ENCODE measurements around the gene OR5K2. TPM values are rescaled to one million over a fixed set of nuclear protein-coding genes. Genes with fewer than 3 reads are reported as not detected.

The OR5K2 gene
- total RNA-seq (not detected), polyA plus RNA-seq (not detected)

- 80% methylated on average over 2 of the region's 2 CpGs for WGBS
- Histone ChIP-seq H3K27ac (ENCODE audit: low read depth) (no peak within 1 kb of the TSS), H3K36me3 (ENCODE audit: insufficient read depth) (no peaks in the 10 kb centered on the region), H3K4me3 (ENCODE audit: low read depth, low read length) (no peak within 1 kb of the TSS), H3K4me1 (ENCODE audit: insufficient read depth) (no peaks in the 10 kb centered on the region)
- DNase-seq (ENCODE audit: extremely low spot score), result no peak
Observed at GRCh38 chr3:98497381-98497780, at the start of gene OR5K2. Gene OR5K2, plus strand, starts transcription at chr3:98497681. Its CDS starts 0 bp downstream, at chr3:98497681.

GRCh38 chr3:98449606-98450193 is 47.8 kb upstream of the OR5K2 start:
- 81% methylated on average over 7 of the region's 7 CpGs for WGBS
- H3K36me3 ChIP-seq (ENCODE audit: insufficient read depth), result no peaks in the 10 kb centered on the region
- DNase-seq (ENCODE audit: extremely low spot score), result no peak

GRCh38 chr3:98450372-98450771 is 47.1 kb upstream of the OR5K2 start:
- Histone ChIP-seq H3K27ac (ENCODE audit: low read depth) (no peak overlapping the region), H3K4me3 (ENCODE audit: low read depth, low read length) (no peak overlapping the region), H3K4me1 (ENCODE audit: insufficient read depth) (no peaks in the 10 kb centered on the region), H3K36me3 (ENCODE audit: insufficient read depth) (no peaks in the 10 kb centered on the region)
- WGBS, result 79% methylated on average over 4 of the region's 4 CpGs
- DNase-seq (ENCODE audit: extremely low spot score), result no peak

More at GRCh38 chr3:98449606-98450193, 47.8 kb upstream of the OR5K2 start:
- no peak overlapping the region for H3K4me3 ChIP-seq (ENCODE audit: low read depth, low read length)
- no peaks in the 10 kb centered on the region for H3K4me1 ChIP-seq (ENCODE audit: insufficient read depth)
- H3K27ac ChIP-seq (ENCODE audit: low read depth), result no peak overlapping the region

GRCh38 chr3:98453827-98454226 is 43.7 kb upstream of the OR5K2 start:
- no peak overlapping the region for H3K4me3 ChIP-seq (ENCODE audit: low read depth, low read length)
- DNase-seq (ENCODE audit: extremely low spot score), result no peak

GRCh38 chr3:98454929-98455328 is 42.6 kb upstream of the OR5K2 start:
- no peak overlapping the region for H3K27ac ChIP-seq (ENCODE audit: low read depth)
- 95% methylated on average over 1 of the region's 1 CpG for WGBS
- no peak overlapping the region for H3K4me3 ChIP-seq (ENCODE audit: low read depth, low read length)
- DNase-seq (ENCODE audit: extremely low spot score), result no peak
- H3K36me3 ChIP-seq (ENCODE audit: insufficient read depth), result no peaks in the 10 kb centered on the region
- no peaks in the 10 kb centered on the region for H3K4me1 ChIP-seq (ENCODE audit: insufficient read depth)

More at GRCh38 chr3:98453827-98454226, 43.7 kb upstream of the OR5K2 start:
- Histone ChIP-seq H3K36me3 (ENCODE audit: insufficient read depth) (no peaks in the 10 kb centered on the region), H3K27ac (ENCODE audit: low read depth) (no peak overlapping the region), H3K4me1 (ENCODE audit: insufficient read depth) (no peaks in the 10 kb centered on the region)

GRCh38 chr3:98457543-98457942 is 39.9 kb upstream of the OR5K2 start:
- no peaks in the 10 kb centered on the region for H3K4me1 ChIP-seq (ENCODE audit: insufficient read depth)
- WGBS, result 85% methylated on average over 2 of the region's 2 CpGs
- no peaks in the 10 kb centered on the region for H3K36me3 ChIP-seq (ENCODE audit: insufficient read depth)
- H3K4me3 ChIP-seq (ENCODE audit: low read depth, low read length), result no peak overlapping the region
- no peak overlapping the region for H3K27ac ChIP-seq (ENCODE audit: low read depth)
- DNase-seq (ENCODE audit: extremely low spot score), result no peak

- Histone ChIP-seq H3K36me3 (ENCODE audit: insufficient read depth) (no peaks in the 10 kb centered on the region), H3K4me3 (ENCODE audit: low read depth, low read length) (no peak overlapping the region), H3K27ac (ENCODE audit: low read depth) (no peak overlapping the region), H3K4me1 (ENCODE audit: insufficient read depth) (no peaks in the 10 kb centered on the region)
- DNase-seq (ENCODE audit: extremely low spot score), result no peak
Observed at GRCh38 chr3:98460220-98460619, 37.3 kb upstream of the OR5K2 start.

- Histone ChIP-seq H3K4me3 (ENCODE audit: low read depth, low read length) (no peak within 1 kb of the TSS), H3K36me3 (ENCODE audit: insufficient read depth) (no peaks in the 10 kb centered on the region), H3K27ac (ENCODE audit: low read depth) (no peak within 1 kb of the TSS), H3K4me1 (ENCODE audit: insufficient read depth) (no peaks in the 10 kb centered on the region)
- DNase-seq (ENCODE audit: extremely low spot score), result no peak
- WGBS, result 74% methylated on average over 1 of the region's 1 CpG
Observed at GRCh38 chr3:98462901-98463300, 34.6 kb upstream of the OR5K2 start, which contains the start of gene OR5K1. Gene OR5K1, plus strand, starts transcription at chr3:98463201. Its CDS starts 6,376 bp downstream, at chr3:98469577.

GRCh38 chr3:98482717-98483482 is 14.6 kb upstream of the OR5K2 start:
- Histone ChIP-seq H3K36me3 (ENCODE audit: insufficient read depth) (no peaks in the 10 kb centered on the region), H3K4me3 (ENCODE audit: low read depth, low read length) (no peak overlapping the region), H3K27ac (ENCODE audit: low read depth) (no peak overlapping the region), H3K4me1 (ENCODE audit: insufficient read depth) (no peaks in the 10 kb centered on the region)
- WGBS, result 39% methylated on average over 3 of the region's 3 CpGs
- no peak for DNase-seq (ENCODE audit: extremely low spot score)

- no peaks in the 10 kb centered on the region for H3K36me3 ChIP-seq (ENCODE audit: insufficient read depth)
- H3K27ac ChIP-seq (ENCODE audit: low read depth), result no peak overlapping the region
- no peaks in the 10 kb centered on the region for H3K4me1 ChIP-seq (ENCODE audit: insufficient read depth)
- H3K4me3 ChIP-seq (ENCODE audit: low read depth, low read length), result no peak overlapping the region
- DNase-seq (ENCODE audit: extremely low spot score), result no peak
- WGBS, result 75% methylated on average over 3 of the region's 3 CpGs
Observed at GRCh38 chr3:98483626-98484025, 13.9 kb upstream of the OR5K2 start.

- no peaks in the 10 kb centered on the region for H3K4me1 ChIP-seq (ENCODE audit: insufficient read depth)
- H3K36me3 ChIP-seq (ENCODE audit: insufficient read depth), result no peaks in the 10 kb centered on the region
- WGBS, result 71% methylated on average over 4 of the region's 4 CpGs
- no peak overlapping the region for H3K27ac ChIP-seq (ENCODE audit: low read depth)
- DNase-seq (ENCODE audit: extremely low spot score), result no peak
- H3K4me3 ChIP-seq (ENCODE audit: low read depth, low read length), result no peak overlapping the region
Observed at GRCh38 chr3:98500019-98500418, 2.5 kb downstream of the OR5K2 start.

- DNase-seq (ENCODE audit: extremely low spot score), result no peak
- Histone ChIP-seq H3K27ac (ENCODE audit: low read depth) (no peak overlapping the region), H3K36me3 (ENCODE audit: insufficient read depth) (no peaks in the 10 kb centered on the region), H3K4me1 (ENCODE audit: insufficient read depth) (no peaks in the 10 kb centered on the region), H3K4me3 (ENCODE audit: low read depth, low read length) (no peak overlapping the region)
- WGBS, result 83% methylated on average over 4 of the region's 4 CpGs
Observed at GRCh38 chr3:98501270-98501669, 3.8 kb downstream of the OR5K2 start.

GRCh38 chr3:98501863-98502576 is 4.5 kb downstream of the OR5K2 start:
- no peak for DNase-seq (ENCODE audit: extremely low spot score)
- Histone ChIP-seq H3K36me3 (ENCODE audit: insufficient read depth) (no peaks in the 10 kb centered on the region), H3K4me1 (ENCODE audit: insufficient read depth) (no peaks in the 10 kb centered on the region), H3K27ac (ENCODE audit: low read depth) (no peak overlapping the region), H3K4me3 (ENCODE audit: low read depth, low read length) (no peak overlapping the region)
- 87% methylated on average over 5 of the region's 5 CpGs for WGBS

- DNase-seq (ENCODE audit: extremely low spot score), result no peak
- Histone ChIP-seq H3K27ac (ENCODE audit: low read depth) (no peak overlapping the region), H3K4me1 (ENCODE audit: insufficient read depth) (no peaks in the 10 kb centered on the region), H3K36me3 (ENCODE audit: insufficient read depth) (no peaks in the 10 kb centered on the region), H3K4me3 (ENCODE audit: low read depth, low read length) (no peak overlapping the region)
- 32% methylated on average over 4 of the region's 4 CpGs for WGBS
Observed at GRCh38 chr3:98504539-98504938, 7.1 kb downstream of the OR5K2 start.

All from urinary bladder (tissue), 4 donors.